DND-41 (cell line): ENCODE results near the gene MICU2.

Experiments used
- EZH2 ChIP-seq: IDR thresholded peaks from 3 replicates; pipeline ENCODE4 v1.6.1; 2012; ENCODE audit warnings: borderline replicate concordance, low read depth, mild to moderate bottlenecking, moderate library complexity, low read length, inconsistent platforms; ENCODE audit not compliant: severe bottlenecking
- TF ChIP-seq, protein P1 (sequence below): IDR thresholded peaks from 2 replicates; pipeline ENCODE4 v1.5.1; 2012; ENCODE audit warnings: borderline replicate concordance, low read length, moderate library complexity, mild to moderate bottlenecking; ENCODE audit not compliant: poor library complexity, severe bottlenecking; ENCODE audit errors: extremely low read depth

DNA sequence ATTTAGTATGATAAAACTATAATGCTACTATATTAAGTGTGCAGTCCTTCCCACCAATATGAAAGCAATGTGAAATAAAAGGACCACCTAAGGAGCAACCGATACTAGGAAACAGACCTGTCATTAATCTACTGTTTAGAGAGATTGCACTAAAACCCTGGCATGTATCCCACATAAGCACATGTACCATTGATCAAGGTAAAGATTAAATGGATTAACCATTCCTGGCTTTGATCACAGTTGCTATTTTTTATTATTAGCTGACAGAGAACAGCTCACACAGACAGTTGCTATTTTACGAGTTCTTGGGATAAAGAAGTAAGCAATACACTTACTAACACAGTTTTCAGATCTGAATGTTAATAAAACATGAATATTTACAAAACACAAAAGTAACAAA, 87.2 kb downstream of the MICU2 start:
- TF ChIP-seq, protein P1, sequence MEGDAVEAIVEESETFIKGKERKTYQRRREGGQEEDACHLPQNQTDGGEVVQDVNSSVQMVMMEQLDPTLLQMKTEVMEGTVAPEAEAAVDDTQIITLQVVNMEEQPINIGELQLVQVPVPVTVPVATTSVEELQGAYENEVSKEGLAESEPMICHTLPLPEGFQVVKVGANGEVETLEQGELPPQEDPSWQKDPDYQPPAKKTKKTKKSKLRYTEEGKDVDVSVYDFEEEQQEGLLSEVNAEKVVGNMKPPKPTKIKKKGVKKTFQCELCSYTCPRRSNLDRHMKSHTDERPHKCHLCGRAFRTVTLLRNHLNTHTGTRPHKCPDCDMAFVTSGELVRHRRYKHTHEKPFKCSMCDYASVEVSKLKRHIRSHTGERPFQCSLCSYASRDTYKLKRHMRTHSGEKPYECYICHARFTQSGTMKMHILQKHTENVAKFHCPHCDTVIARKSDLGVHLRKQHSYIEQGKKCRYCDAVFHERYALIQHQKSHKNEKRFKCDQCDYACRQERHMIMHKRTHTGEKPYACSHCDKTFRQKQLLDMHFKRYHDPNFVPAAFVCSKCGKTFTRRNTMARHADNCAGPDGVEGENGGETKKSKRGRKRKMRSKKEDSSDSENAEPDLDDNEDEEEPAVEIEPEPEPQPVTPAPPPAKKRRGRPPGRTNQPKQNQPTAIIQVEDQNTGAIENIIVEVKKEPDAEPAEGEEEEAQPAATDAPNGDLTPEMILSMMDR: no peak
- TF ChIP-seq EZH2: no peak
